Ascending aorta (tissue), 2 donors: ENCODE results near the gene ZNG1A. TPM values are rescaled to one million over a fixed set of nuclear protein-coding genes. Genes with fewer than 3 reads are reported as not detected.
A peak's percentile ranks its signal among the peaks of the same experiment; 100 is the strongest.
"Not testable (repeated sequence)": the region's sequence is repeated elsewhere in the genome, so short reads cannot be mapped to it uniquely, and the experiment has no call there.

ENCODE experiments used
- DNase-seq, 2 donors: peaks; one replicate each; pipeline ENCODE4 v3.0.0-alpha.2; 2019; ENCODE audit warnings: low spot score in 2 of 2
- H3K27ac ChIP-seq, 2 donors: fragments of 200-600 bp; sonication (generic); one replicate each; pipeline ENCODE4 v1.5.1; 2016 to 2017; ENCODE audit warnings: mild to moderate bottlenecking in 1 of 2
- H3K27me3 ChIP-seq: fragments of 200-600 bp; sonication (generic); one replicate; pipeline ENCODE4 v1.5.1; 2017
- H3K36me3 ChIP-seq, 2 donors: fragments of 200-600 bp; sonication (generic); one replicate each; pipeline ENCODE4 v1.5.1; 2016
- H3K4me1 ChIP-seq, 2 donors: fragments of 200-600 bp; sonication (generic); one replicate each; pipeline ENCODE4 v1.5.1; 2016 to 2017; ENCODE audit warnings: mild to moderate bottlenecking in 1 of 2
- H3K4me3 ChIP-seq, 2 donors: fragments of 200-600 bp; sonication (generic); one replicate each; pipeline ENCODE4 v1.5.1; 2016 to 2017; ENCODE audit warnings: mild to moderate bottlenecking in 1 of 2
- H3K9me3 ChIP-seq, 2 donors: fragments of 200-600 bp; sonication (generic); one replicate each; pipeline ENCODE4 v1.5.1; 2016
- intact Hi-C: fragments of 100-400 bp; cut with DNase I; formaldehyde crosslinking; loops from one replicate; pipeline ENCODE4 v1.15.1; 2023
- total RNA-seq: library from RNA; depleted of rRNA; stranded (reverse); fragments of >200 nt; gene quantifications from one replicate; pipeline ENCODE4 v1.1.0, GENCODE V29; 2016

The ZNG1A gene
- total RNA-seq, 1 donor from 2014 or later: 4.7 TPM

DNA sequence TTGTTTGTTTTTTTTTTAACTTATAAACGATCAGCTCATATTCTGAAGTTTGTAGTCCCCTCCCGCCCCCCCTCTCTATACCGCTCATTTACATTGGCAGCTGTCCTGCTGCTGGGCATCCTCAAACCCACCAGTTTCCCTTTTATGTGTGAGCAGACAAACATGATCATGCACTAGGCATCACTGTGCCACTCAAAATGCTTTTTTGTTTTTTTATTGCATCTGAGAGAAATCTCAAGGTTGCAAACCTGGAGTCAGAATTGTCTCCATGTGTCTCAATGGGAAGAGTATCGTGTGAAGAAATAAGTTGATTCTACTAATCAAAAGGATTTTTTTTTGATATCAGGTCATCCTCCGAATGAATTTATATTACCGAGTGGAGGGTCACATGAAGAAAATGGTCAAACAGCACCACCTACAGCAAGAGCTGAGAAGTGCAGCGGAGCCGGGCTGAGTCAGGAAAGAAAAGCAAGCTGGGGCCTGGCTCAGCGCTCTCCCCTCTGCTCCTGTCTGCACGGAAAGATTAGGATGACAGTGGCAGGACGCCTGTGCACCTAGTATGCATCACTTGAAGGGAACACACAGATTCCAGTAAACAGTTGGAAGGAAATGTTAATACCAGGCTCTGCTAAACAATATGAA lies 90.3 kb downstream of the ZNG1A start:
- H3K36me3 ChIP-seq, H3K27ac ChIP-seq, intact Hi-C loops, H3K4me1 ChIP-seq, DNase-seq, H3K4me3 ChIP-seq, H3K9me3 ChIP-seq, H3K27me3 ChIP-seq: not testable (repeated sequence)

DNA sequence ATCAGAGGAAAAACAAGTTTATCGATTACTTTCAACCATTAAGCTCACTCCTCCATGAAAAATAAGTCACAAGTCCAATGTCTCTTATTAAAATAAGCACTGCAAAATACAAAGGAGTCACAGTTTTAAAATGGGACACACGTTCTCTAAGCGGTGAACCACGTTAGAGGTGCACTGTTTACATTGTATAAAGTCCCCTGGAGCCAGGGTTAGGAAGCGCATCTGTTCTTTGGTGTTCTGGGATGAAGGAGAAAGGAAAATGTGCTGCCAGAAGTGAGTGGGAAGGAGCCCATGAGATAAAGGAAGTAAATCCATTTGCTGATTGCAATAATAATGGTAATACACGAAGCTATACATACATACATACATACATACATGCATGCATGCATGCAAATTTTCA lies 91.0 kb downstream of the ZNG1A start:
- H3K9me3 ChIP-seq, intact Hi-C loops, H3K27me3 ChIP-seq, H3K4me1 ChIP-seq, DNase-seq, H3K36me3 ChIP-seq, H3K4me3 ChIP-seq, H3K27ac ChIP-seq: not testable (repeated sequence)

DNA sequence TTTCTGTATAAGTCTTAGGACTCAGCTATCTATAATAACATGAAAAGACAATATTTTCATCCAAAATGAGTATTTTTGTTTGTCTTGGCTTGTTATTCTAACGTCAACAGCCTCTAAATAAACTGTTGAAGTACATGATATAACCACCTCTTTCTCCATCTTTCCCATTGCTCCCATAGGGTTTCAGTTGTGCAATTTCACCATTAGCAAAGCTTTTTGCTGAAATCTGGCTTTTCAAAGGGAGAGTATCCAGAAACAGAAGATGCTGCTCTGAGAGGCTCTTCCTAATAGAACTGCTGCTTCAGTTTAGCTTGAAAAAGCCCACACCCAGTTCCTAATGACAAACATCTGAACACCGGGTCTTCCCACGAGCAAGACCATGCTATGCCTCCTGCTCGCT lies 91.8 kb downstream of the ZNG1A start:
- H3K27ac ChIP-seq, intact Hi-C loops, H3K9me3 ChIP-seq, H3K4me1 ChIP-seq, H3K4me3 ChIP-seq, H3K36me3 ChIP-seq, DNase-seq, H3K27me3 ChIP-seq: not testable (repeated sequence)

DNA sequence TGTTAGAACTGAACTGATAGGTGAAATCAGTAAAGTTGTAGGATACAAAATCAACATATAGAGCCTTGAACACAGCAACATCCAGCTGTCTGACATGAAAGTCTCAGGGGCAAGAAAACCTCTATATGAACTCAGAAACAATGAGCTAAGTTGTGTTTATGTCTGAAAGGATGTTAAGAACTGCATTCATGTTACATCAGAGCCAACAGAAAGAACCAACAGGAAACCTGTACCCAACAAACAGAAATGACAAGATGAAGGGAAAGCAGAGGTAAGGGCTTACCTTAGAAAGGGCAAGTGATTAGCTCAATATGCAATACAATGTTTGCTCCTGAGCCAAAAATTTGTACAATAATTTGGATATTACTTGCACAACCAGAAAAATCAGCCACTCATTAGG lies 92.2 kb downstream of the ZNG1A start:
- DNase-seq, H3K27me3 ChIP-seq, H3K9me3 ChIP-seq, intact Hi-C loops, H3K4me1 ChIP-seq, H3K27ac ChIP-seq, H3K36me3 ChIP-seq, H3K4me3 ChIP-seq: not testable (repeated sequence)

DNA sequence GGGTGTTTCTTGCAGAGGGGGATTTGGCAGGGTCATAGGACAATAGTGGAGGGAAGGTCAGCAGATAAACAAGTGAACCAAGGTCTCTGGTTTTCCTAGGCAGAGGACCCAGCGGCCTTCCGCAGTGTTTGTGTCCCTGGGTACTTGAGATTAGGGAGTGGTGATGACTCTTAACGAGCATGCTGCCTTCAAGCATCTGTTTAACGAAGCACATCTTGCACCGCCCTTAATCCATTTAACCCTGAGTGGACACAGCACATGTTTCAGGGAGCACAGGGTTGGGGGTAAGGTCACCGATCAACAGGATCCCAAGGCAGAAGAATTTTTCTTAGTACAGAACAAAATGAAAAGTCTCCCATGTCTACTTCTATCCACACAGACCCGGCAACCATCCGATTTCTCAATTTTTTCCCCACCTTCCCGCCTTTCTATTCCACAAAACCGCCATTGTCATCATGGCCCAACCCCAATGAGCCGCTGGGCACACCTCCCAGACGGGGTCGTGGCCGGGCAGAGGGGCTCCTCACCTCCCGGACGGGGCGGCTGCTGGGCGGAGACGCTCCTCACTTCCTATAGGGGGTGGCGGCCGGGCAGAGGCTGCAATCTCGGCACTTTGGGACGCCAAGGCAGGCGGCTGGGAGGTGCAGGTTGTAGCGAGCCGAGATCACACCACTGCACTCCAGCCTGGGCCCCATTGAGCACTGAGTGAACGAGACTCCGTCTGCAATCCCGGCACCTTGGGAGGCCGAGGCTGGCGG lies 95.7 kb downstream of the ZNG1A start:
- H3K27ac ChIP-seq, H3K27me3 ChIP-seq, intact Hi-C loops, DNase-seq, H3K4me3 ChIP-seq, H3K36me3 ChIP-seq, H3K4me1 ChIP-seq, H3K9me3 ChIP-seq: not testable (repeated sequence)

DNA sequence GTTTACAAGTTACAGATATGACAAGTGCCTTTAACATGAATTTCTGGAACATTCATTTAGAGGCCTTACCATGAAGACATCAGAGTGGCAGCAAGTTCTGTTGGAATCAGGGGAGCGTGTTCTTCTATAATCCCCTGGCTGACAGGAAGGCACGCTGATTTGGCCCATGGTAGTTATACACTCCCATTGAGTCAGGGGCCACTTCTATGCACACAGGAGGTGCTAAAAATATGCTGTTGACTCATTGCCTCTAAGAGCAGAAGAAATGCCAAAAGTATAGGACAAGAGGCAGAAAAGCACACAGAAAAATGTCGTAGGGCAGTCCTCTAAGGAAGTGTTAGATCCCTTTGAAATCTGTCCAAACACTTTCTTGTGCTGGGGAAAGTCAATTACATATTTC lies 100.5 kb downstream of the ZNG1A start:
- DNase-seq, H3K36me3 ChIP-seq, intact Hi-C loops, H3K4me3 ChIP-seq, H3K9me3 ChIP-seq, H3K27me3 ChIP-seq, H3K4me1 ChIP-seq, H3K27ac ChIP-seq: not testable (repeated sequence)

DNA sequence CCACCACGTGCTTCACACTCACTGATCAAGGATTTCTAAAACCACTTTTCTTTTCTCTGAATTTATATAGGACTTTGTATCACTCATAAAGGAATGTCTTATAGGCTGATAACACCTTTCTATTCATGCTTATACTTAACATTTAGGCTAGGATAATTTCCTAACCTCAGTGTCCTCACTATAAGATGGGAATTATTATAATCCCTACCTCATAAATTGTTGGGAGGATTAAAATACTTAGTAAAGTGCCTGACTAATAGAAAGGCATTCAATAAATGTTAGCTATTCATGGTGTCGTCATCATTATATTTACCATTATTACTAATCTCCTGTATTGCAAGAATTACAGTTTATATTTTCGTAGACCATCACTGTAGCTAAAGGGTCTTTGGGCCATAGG lies 102.5 kb downstream of the ZNG1A start:
- H3K9me3 ChIP-seq, H3K4me3 ChIP-seq, H3K27me3 ChIP-seq, H3K36me3 ChIP-seq, H3K27ac ChIP-seq, H3K4me1 ChIP-seq, intact Hi-C loops, DNase-seq: not testable (repeated sequence)

DNA sequence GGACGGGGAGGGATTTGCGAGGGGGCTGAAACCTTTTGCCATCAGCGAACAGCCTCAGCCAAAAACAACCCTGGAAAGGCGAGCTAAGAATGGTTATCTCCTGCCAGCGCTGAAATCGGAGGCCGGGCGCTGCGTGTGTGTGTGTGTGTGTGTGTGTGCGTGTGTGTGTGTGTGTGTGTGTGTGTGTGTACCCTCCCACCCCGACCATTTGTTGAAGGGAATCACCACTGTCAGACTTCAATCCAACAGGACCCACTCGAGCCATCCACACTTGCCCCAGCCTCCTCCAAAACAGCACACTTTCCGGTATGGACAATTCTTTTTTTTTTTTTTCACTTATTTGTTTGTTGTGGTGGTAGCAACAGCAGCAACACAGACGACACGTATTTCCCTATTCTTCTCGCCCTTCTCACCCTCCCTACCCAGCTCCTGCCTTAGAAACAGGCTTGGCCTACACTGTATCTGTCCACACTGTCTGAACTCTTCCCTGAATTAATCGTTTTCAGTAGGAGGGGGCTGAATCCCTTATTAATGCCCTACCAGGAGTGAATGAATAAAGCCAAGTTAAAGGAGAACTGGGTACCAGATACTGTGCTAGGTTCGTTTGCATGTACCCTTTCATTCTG lies 104.8 kb downstream of the ZNG1A start:
- H3K4me1 ChIP-seq, H3K36me3 ChIP-seq, intact Hi-C loops, DNase-seq, H3K27me3 ChIP-seq, H3K27ac ChIP-seq, H3K9me3 ChIP-seq: not testable (repeated sequence)
- peak overlapping the region; percentile 55 to 57 for H3K4me3 ChIP-seq

DNA sequence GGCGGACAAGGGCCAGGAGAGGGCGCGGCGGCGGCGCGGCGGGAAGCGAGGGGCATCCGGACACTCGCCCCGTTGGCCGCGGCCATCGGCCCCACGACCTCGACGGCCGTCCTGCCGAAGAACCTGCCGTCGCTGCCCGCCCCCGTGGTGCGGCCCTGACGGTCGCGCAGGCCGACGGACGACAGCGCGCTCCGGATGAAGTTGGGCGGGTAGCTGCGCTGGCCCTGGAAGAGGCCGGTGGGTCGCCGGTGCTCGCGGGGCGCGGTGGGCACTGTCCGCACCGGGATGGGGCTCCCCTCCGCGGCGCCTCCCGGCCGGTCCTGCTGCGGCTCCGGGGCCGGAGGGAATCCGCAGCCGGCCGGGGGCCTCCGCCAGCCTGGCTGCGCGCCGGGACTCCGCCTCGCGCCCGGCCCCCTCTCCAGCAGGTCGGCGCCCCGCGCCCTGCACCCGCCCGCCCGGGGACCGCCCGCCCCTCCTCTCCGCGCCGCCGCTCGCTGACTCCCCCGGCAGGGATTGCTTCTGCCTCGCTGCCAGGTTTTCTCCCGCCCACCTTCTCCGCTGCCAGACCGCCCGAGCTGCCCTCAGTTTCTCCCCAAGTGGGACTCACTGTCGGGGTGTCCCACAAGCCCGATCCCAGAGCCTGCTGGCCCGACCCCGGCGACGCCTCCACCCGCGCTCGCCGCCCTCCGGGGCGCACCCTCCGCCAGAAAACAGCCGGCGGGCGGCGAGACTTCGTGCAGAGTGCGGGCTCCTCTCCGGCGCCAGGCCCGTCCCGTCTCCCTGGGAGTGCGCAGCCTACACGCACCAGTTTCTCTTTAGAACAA lies 105.6 kb downstream of the ZNG1A start:
- H3K4me3 ChIP-seq: peak overlapping the region; percentile 55 to 57
- H3K4me1 ChIP-seq, H3K27me3 ChIP-seq, DNase-seq, intact Hi-C loops, H3K9me3 ChIP-seq, H3K36me3 ChIP-seq, H3K27ac ChIP-seq: not testable (repeated sequence)

Other genes with a start within 250 kb of the ZNG1A start
- gene WASHC1, start 149.6 kb downstream of the ZNG1A start, total RNA-seq: 6.8 TPM
- not detected for gene FOXD4, start 60.6 kb downstream of the ZNG1A start, total RNA-seq
- 8.9 TPM for gene DOCK8, start 35.8 kb upstream of the ZNG1A start, total RNA-seq